Lung (tissue), 12 donors: ENCODE results near the gene NELL2. TPM values are rescaled to one million over a fixed set of nuclear protein-coding genes. Genes with fewer than 3 reads are reported as not detected.

Source experiments
- ATAC-seq: fragments of 200-7000 bp; cut with Tn5 transposase; one replicate; pipeline ENCODE4 v1.9.1; 2020; ENCODE audit warnings: moderate number of reproducible peaks; ENCODE audit not compliant: insufficient read depth, low FRiP score
- DNase-seq, 3 donors: peaks; one replicate each; pipeline ENCODE4 v3.0.0-alpha.2; 2013 to 2017
- H3K27ac ChIP-seq, 2 donors: one replicate each; pipeline ENCODE4 v1.5.1; 2013; ENCODE audit warnings: mild to moderate bottlenecking in 2 of 2, moderate library complexity in 2 of 2, control low read depth in 1 of 2, inconsistent platforms in 1 of 2, low read depth in 1 of 2, low read length in 1 of 2
- H3K27me3 ChIP-seq, 3 donors: one replicate each; pipeline ENCODE4 v1.5.1; 2013; ENCODE audit warnings: low read length in 2 of 3; ENCODE audit not compliant: control insufficient read depth in 3 of 3, insufficient read depth in 3 of 3
- H3K36me3 ChIP-seq, 4 donors: one replicate each; pipeline ENCODE4 v1.5.1; 2013; ENCODE audit warnings: low read length in 4 of 4, mild to moderate bottlenecking in 1 of 4, moderate library complexity in 1 of 4; ENCODE audit not compliant: control insufficient read depth in 4 of 4, insufficient read depth in 4 of 4
- H3K4me1 ChIP-seq, 5 donors: one replicate each; pipeline ENCODE4 v1.5.1; 2013; ENCODE audit warnings: low read length in 5 of 5, mild to moderate bottlenecking in 2 of 5, moderate library complexity in 1 of 5; ENCODE audit not compliant: control insufficient read depth in 5 of 5, insufficient read depth in 5 of 5
- H3K4me3 ChIP-seq: one replicate; pipeline ENCODE4 v1.5.1; 2013; ENCODE audit warnings: mild to moderate bottlenecking, control low read depth, moderate library complexity
- H3K9ac ChIP-seq, 2 donors: one replicate each; pipeline ENCODE4 v1.5.1; 2013; ENCODE audit warnings: low read length in 2 of 2, control low read depth in 1 of 2; ENCODE audit not compliant: insufficient read depth in 1 of 2
- H3K9me3 ChIP-seq, 4 donors: one replicate each; pipeline ENCODE4 v1.5.1; 2013; ENCODE audit warnings: low read length in 3 of 4, mild to moderate bottlenecking in 1 of 4, moderate library complexity in 1 of 4; ENCODE audit not compliant: control insufficient read depth in 4 of 4, insufficient read depth in 3 of 4
- CTCF ChIP-seq: IDR thresholded peaks from 2 replicates; pipeline ENCODE4 v1.5.1; 2012; ENCODE audit warnings: mild to moderate bottlenecking; ENCODE audit errors: control extremely low read depth, extremely low read depth
- WGBS, 2 donors: extraction: QIAGEN DNeasy Blood & Tissue Kit; methylation state at CpG; one replicate each; pipeline ENCODE4 v1.1.7; 2013; 5-methylcytosine and 5-hydroxymethylcytosine counted together
- polyA plus RNA-seq, 2 donors: library from polyadenylated mRNA; stranded (reverse); fragments of 200-250 nt; gene quantifications; one replicate each; pipeline ENCODE4 v1.2.1, GENCODE V29; 2013
- total RNA-seq, 2 donors: library from RNA; depleted of rRNA in 1 of 2; stranded (reverse); fragments of >200 nt in 1 of 2; gene quantifications; one replicate each; pipeline ENCODE4 v1.2.1, GENCODE V29; 2014 to 2021
- donor health status: control.
- donor health status: control.
- donor health status: Bipolar disorder and iron deficiency.
- donor health status: healthy.
- donor health status: DM: yes; HTN: yes; CAD: no.

Gene NELL2
- total and polyA plus RNA-seq, 4 donors = 2.2 to 15.9 (median 8.6) TPM

GRCh38 chr12:44819884-44820283 lies 56.2 kb downstream of the NELL2 start:
- TF ChIP-seq CTCF = no peak
- H3K4me3 ChIP-seq = no peak overlapping the region
- no peaks in the 10 kb centered on the region for H3K9me3 ChIP-seq
- H3K36me3 ChIP-seq = no peaks in the 10 kb centered on the region
- H3K9ac ChIP-seq = no peak overlapping the region
- DNase-seq (no peak), ATAC-seq (no peak)
- H3K27ac ChIP-seq = no peak overlapping the region
- 80 to 83% methylated on average over 4 of the region's 4 CpGs for WGBS, 2 donors
- no peaks in the 10 kb centered on the region for H3K27me3 ChIP-seq
- H3K4me1 ChIP-seq = no peaks in the 10 kb centered on the region

- Histone ChIP-seq H3K4me3 (no peak overlapping the region), H3K36me3 (no peaks in the 10 kb centered on the region), H3K27me3 (no peaks in the 10 kb centered on the region), H3K9me3 (peaks cover 0 to 2% (median 0%) of the 10 kb centered on the region in 4 donors), H3K27ac (no peak overlapping the region), H3K4me1 (no peaks in the 10 kb centered on the region), H3K9ac (no peak overlapping the region)
- no peak for DNase-seq
- WGBS, 2 donors = 90 to 96% methylated on average over 3 of the region's 3 CpGs
- no peak for TF ChIP-seq CTCF
- ATAC-seq = no peak
Observed at GRCh38 chr12:44817687-44818086, 58.4 kb downstream of the NELL2 start.

GRCh38 chr12:44816446-44817017 lies 59.6 kb downstream of the NELL2 start:
- Histone ChIP-seq H3K36me3 (no peaks in the 10 kb centered on the region), H3K9me3 (peaks cover 0 to 2% (median 0%) of the 10 kb centered on the region in 4 donors), H3K4me1 (no peaks in the 10 kb centered on the region), H3K4me3 (no peak overlapping the region), H3K9ac (no peak overlapping the region), H3K27me3 (no peaks in the 10 kb centered on the region), H3K27ac (no peak overlapping the region)
- TF ChIP-seq CTCF = no peak
- ATAC-seq (no peak), DNase-seq (peak in 2 of 3 donors; percentile 3 to 19)
- WGBS, 2 donors = 43 to 76% methylated on average over 4 of the region's 4 CpGs

GRCh38 chr12:44812062-44812461 lies 64.1 kb downstream of the NELL2 start:
- no peak for TF ChIP-seq CTCF
- WGBS, 2 donors = 95 to 96% methylated on average over 1 of the region's 1 CpG
- no peaks in the 10 kb centered on the region for H3K4me1 ChIP-seq
- H3K27ac ChIP-seq = no peak overlapping the region
- H3K9ac ChIP-seq = no peak overlapping the region
- H3K9me3 ChIP-seq = peaks cover 0 to 2% (median 0%) of the 10 kb centered on the region in 4 donors
- no peak for ATAC-seq
- DNase-seq = no peak
- no peaks in the 10 kb centered on the region for H3K36me3 ChIP-seq
- H3K27me3 ChIP-seq = peaks cover 0 to 3% (median 0%) of the 10 kb centered on the region in 3 donors
- no peak overlapping the region for H3K4me3 ChIP-seq
